GM12865 (cell line): ENCODE results near the gene BARHL2.

Experiments used
- DNase-seq: peaks from one replicate; pipeline ENCODE4 v3.0.0; 2010; ENCODE audit warnings: low read depth
- H3K4me3 ChIP-seq: 2 replicates; pipeline ENCODE4 v1.5.1; 2011; ENCODE audit warnings: mild to moderate bottlenecking, low read depth, low read length, control low read depth
- TF ChIP-seq, protein P1 (sequence below): IDR thresholded peaks from 2 replicates; pipeline ENCODE4 v1.5.1; 2011; ENCODE audit warnings: low read length, control low read depth, low read depth, inconsistent platforms; ENCODE audit not compliant: insufficient read depth; ENCODE audit errors: missing control alignments

The BARHL2 gene

DNA sequence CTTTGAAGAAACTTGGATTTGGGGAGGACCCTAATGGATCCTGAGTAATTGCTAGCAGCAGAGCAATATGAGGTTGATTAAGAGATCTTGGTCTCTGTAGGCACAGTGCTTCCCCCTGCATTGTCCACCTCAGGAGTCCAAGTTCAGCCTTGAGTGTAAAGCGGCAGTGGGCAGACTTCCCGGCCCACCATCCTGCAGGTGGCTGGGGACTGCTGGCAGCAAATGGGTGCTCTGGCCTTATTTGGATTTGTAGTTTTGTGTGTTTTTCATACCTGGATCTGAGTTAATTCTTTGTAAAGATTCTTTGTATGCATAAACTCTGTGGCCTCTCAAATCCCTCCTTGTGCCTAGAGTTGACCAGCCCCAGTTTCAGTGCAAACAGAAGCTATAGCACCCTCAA is 7.6 kb downstream of the BARHL2 start:
- TF ChIP-seq, protein P1, sequence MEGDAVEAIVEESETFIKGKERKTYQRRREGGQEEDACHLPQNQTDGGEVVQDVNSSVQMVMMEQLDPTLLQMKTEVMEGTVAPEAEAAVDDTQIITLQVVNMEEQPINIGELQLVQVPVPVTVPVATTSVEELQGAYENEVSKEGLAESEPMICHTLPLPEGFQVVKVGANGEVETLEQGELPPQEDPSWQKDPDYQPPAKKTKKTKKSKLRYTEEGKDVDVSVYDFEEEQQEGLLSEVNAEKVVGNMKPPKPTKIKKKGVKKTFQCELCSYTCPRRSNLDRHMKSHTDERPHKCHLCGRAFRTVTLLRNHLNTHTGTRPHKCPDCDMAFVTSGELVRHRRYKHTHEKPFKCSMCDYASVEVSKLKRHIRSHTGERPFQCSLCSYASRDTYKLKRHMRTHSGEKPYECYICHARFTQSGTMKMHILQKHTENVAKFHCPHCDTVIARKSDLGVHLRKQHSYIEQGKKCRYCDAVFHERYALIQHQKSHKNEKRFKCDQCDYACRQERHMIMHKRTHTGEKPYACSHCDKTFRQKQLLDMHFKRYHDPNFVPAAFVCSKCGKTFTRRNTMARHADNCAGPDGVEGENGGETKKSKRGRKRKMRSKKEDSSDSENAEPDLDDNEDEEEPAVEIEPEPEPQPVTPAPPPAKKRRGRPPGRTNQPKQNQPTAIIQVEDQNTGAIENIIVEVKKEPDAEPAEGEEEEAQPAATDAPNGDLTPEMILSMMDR = no peak
- H3K4me3 ChIP-seq = no peak overlapping the region
- DNase-seq = no peak

DNA sequence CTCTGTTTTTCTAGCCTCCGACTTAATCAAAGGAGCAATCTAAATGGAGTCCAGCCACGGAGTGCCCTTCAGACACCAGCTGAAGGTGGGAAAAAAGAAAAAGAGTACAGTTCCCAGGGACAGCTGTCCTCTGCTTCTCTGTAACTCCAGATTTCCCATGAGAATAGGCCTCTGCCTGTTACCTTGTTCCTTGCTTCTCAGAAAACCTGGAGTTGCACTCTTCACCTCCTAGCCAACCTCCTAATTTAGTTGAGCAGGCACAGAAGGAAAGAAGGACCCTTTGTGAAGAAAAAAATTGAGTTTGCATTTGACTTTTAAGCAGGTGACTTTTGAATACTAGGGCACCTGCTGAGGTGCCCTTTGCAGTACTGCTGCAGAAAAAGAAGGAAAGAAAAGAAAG is 8.3 kb downstream of the BARHL2 start:
- no peak for DNase-seq
- no peak overlapping the region for H3K4me3 ChIP-seq
- TF ChIP-seq, protein P1 = no peak

DNA sequence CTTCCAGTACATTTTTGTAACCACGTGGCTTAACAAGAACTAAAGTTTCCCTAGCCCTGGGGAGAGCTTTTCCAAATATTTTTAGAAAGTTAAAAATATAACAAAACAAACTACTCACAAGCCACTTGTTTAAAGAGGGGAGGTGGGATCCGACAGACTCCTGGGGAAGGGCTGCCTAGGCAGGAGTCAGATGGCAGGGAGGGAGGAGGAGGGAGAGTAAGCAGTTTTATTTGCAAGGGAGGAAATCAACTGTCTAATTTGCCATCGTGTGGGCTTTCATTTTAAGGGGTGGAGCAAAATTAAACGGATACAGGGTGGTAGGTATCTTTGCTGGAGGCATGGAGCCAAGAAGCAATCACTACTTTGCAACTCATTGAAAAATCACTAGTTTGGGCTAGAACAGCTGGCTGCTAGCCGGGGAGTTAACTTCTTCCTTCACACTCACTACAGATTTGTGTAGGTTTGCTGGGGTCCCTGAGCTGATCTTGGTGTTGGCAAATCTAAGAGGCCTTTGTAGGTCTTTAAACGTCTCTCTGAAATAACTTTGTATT is 8.8 kb downstream of the BARHL2 start:
- H3K4me3 ChIP-seq = no peak overlapping the region
- no peak for DNase-seq
- TF ChIP-seq, protein P1 = no peak

- TF ChIP-seq, protein P1 = no peak
- H3K4me3 ChIP-seq = no peak overlapping the region
- DNase-seq = no peak
Observed at GRCh38 chr1:90707363-90707710, 9.8 kb downstream of the BARHL2 start.

GRCh38 chr1:90706437-90707362 is 10.4 kb downstream of the BARHL2 start:
- TF ChIP-seq, protein P1 = no peak
- no peak for DNase-seq
- H3K4me3 ChIP-seq = no peak overlapping the region

- TF ChIP-seq, protein P1 = no peak
Observed at GRCh38 chr1:90705956-90706355, 11.1 kb downstream of the BARHL2 start.

More at GRCh38 chr1:90705956-90706355, 11.1 kb downstream of the BARHL2 start:
- no peak for DNase-seq
- no peak overlapping the region for H3K4me3 ChIP-seq
